ENCODE data around the gene IPCEF1.

The IPCEF1 gene

DNA sequence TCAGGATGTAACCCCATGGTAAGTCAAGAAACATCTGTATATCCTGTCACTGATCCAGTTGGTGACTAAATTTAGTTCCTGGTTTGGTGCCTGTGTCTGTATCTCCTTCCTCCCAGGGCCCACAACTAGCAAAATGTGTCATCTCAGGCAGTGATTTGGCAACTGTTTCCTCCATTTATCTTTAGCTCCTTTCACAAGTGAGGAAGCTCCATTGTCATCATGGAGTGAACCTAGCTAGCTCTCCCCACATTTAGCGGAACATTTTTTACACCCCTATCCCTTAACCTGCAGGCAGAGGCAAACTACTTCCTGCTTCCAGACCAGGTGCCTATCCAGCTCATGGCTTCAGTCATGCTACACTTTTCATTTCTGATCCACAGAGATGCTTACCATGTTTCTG lies 99.5 kb downstream of the IPCEF1 start:
- no peak overlapping the region for H3K4me3 ChIP-seq (replicated peaks; ENCODE audit: low read depth, low read length)
- no peak for DNase-seq (ENCODE audit: low read depth)
- TF ChIP-seq CTCF (IDR thresholded peaks at IDR 0.05; ENCODE audit: low read length, missing control alignments): no peak

GRCh38 chr6:154252678-154253077 lies 103.9 kb downstream of the IPCEF1 start:
- TF ChIP-seq CTCF (IDR thresholded peaks at IDR 0.05; ENCODE audit: low read length, missing control alignments): no peak
- DNase-seq (ENCODE audit: low read depth): peak; percentile 28
- H3K4me3 ChIP-seq (replicated peaks; ENCODE audit: low read depth, low read length): no peak overlapping the region

DNA sequence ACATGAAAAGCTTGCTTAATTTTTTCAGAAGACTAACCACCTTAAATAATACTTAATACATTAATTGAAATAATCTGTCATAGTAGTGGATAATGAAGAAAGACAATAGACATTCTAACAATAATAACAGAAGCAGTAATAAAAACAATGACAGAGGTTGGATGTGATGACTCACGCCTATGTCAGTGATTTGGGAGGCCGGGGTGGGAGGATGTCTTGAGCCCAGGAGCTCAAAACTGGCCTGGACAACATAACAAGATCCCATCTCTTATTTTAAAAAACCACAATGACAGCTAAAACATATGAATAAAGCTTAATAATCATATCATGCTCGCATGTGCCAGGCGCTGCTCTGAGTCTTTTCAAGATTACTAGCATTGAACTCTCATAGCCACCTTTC lies 105.5 kb downstream of the IPCEF1 start:
- no peak overlapping the region for H3K4me3 ChIP-seq (replicated peaks; ENCODE audit: low read depth, low read length)
- no peak for TF ChIP-seq CTCF (IDR thresholded peaks at IDR 0.05; ENCODE audit: low read length, missing control alignments)
- peak; percentile 4 for DNase-seq (ENCODE audit: low read depth)

GRCh38 chr6:154249499-154250298 lies 106.9 kb downstream of the IPCEF1 start:
- DNase-seq (ENCODE audit: low read depth): no peak
- H3K4me3 ChIP-seq (replicated peaks; ENCODE audit: low read depth, low read length): no peak overlapping the region
- no peak for TF ChIP-seq CTCF (IDR thresholded peaks at IDR 0.05; ENCODE audit: low read length, missing control alignments)

GRCh38 chr6:154247119-154247861 lies 109.3 kb downstream of the IPCEF1 start:
- H3K4me3 ChIP-seq (replicated peaks; ENCODE audit: low read depth, low read length): no peak overlapping the region
- no peak for DNase-seq (ENCODE audit: low read depth)
- no peak for TF ChIP-seq CTCF (IDR thresholded peaks at IDR 0.05; ENCODE audit: low read length, missing control alignments)

- no peak for DNase-seq (ENCODE audit: low read depth)
- no peak overlapping the region for H3K4me3 ChIP-seq (replicated peaks; ENCODE audit: low read depth, low read length)
- TF ChIP-seq CTCF (IDR thresholded peaks at IDR 0.05; ENCODE audit: low read length, missing control alignments): no peak
Observed at GRCh38 chr6:154246723-154247118, 109.9 kb downstream of the IPCEF1 start.
